Measurements from ENCODE around the gene RAB9A. TPM values are rescaled to one million over a fixed set of nuclear protein-coding genes. Genes with fewer than 3 reads are reported as not detected.
"Not testable (repeated sequence)": the region's sequence is repeated elsewhere in the genome, so short reads cannot be mapped to it uniquely, and the experiment has no call there.

Gene RAB9A
- total RNA-seq, 1 donor from 2014 or later, result 28.2 TPM

- intact Hi-C loops (cut with DNase I), result no loop called here
- no peak for DNase-seq (ENCODE audit: low spot score)
These were observed 6.1 kb downstream of the RAB9A start for GRCh38 chrX:13694983-13695382.

GRCh38 chrX:13695601-13696115, 6.7 kb downstream of the RAB9A start:
- intact Hi-C loops (cut with DNase I), result no loop called here

GRCh38 chrX:13697455-13697854, 8.5 kb downstream of the RAB9A start:
- intact Hi-C loops (cut with DNase I), result no loop called here
- no peak for DNase-seq (ENCODE audit: low spot score)

More at GRCh38 chrX:13695601-13696115, 6.7 kb downstream of the RAB9A start:
- DNase-seq (ENCODE audit: low spot score), result no peak

GRCh38 chrX:13697976-13698375, 9.0 kb downstream of the RAB9A start:
- intact Hi-C loops (cut with DNase I), result no loop called here
- DNase-seq (ENCODE audit: low spot score), result no peak

- intact Hi-C loops (cut with DNase I), result no loop called here
- no peak for DNase-seq (ENCODE audit: low spot score)
These were observed 9.5 kb downstream of the RAB9A start for GRCh38 chrX:13698432-13698831.

- no peak for DNase-seq (ENCODE audit: low spot score)
- intact Hi-C loops (cut with DNase I), result no loop called here
These were observed 10.4 kb downstream of the RAB9A start for GRCh38 chrX:13699183-13699826.

- intact Hi-C loops (cut with DNase I), result no loop called here
- no peak for DNase-seq (ENCODE audit: low spot score)
These were observed 11.5 kb downstream of the RAB9A start for GRCh38 chrX:13700380-13700779.

GRCh38 chrX:13702111-13702789, 13.3 kb downstream of the RAB9A start:
- intact Hi-C loops (cut with DNase I), result no loop called here
- no peak for DNase-seq (ENCODE audit: low spot score)

- DNase-seq (ENCODE audit: low spot score), result no peak
These were observed 14.2 kb downstream of the RAB9A start for GRCh38 chrX:13703135-13703534.

GRCh38 chrX:13703589-13703988, 14.7 kb downstream of the RAB9A start:
- intact Hi-C loops (cut with DNase I), result no loop called here
- DNase-seq (ENCODE audit: low spot score), result no peak

More at GRCh38 chrX:13703135-13703534, 14.2 kb downstream of the RAB9A start:
- intact Hi-C loops (cut with DNase I), result no loop called here

GRCh38 chrX:13711141-13711540, 22.2 kb downstream of the RAB9A start:
- intact Hi-C loops (cut with DNase I), result no loop called here
- DNase-seq (ENCODE audit: low spot score), result no peak

GRCh38 chrX:13716455-13716854, 27.5 kb downstream of the RAB9A start:
- intact Hi-C loops (cut with DNase I), result no loop called here
- DNase-seq (ENCODE audit: low spot score), result no peak

GRCh38 chrX:13716905-13717304, 28.0 kb downstream of the RAB9A start:
- no peak for DNase-seq (ENCODE audit: low spot score)

GRCh38 chrX:13717700-13718472, 29.0 kb downstream of the RAB9A start:
- intact Hi-C loops (cut with DNase I), result no loop called here
- no peak for DNase-seq (ENCODE audit: low spot score)

More at GRCh38 chrX:13716905-13717304, 28.0 kb downstream of the RAB9A start:
- intact Hi-C loops (cut with DNase I), result no loop called here

- intact Hi-C loops (cut with DNase I), result no loop called here
- DNase-seq (ENCODE audit: low spot score), result no peak
These were observed 30.4 kb downstream of the RAB9A start for GRCh38 chrX:13719192-13719856.

- intact Hi-C loops (cut with DNase I), result no loop called here
- no peak for DNase-seq (ENCODE audit: low spot score)
These were observed 32.4 kb downstream of the RAB9A start for GRCh38 chrX:13721371-13721770.

GRCh38 chrX:13721819-13722519, 33.0 kb downstream of the RAB9A start:
- DNase-seq (ENCODE audit: low spot score), result no peak
- intact Hi-C loops (cut with DNase I), result no loop called here

GRCh38 chrX:13724878-13725277, 36.0 kb downstream of the RAB9A start:
- DNase-seq (ENCODE audit: low spot score); intact Hi-C loops (cut with DNase I): not testable (repeated sequence)

- intact Hi-C loops (cut with DNase I); DNase-seq (ENCODE audit: low spot score): not testable (repeated sequence)
These were observed 37.7 kb downstream of the RAB9A start for GRCh38 chrX:13726583-13726982.
